Cardiac fibroblast (primary cell): ENCODE results near the gene MCMBP.
"Not testable (repeated sequence)": the region's sequence is repeated elsewhere in the genome, so short reads cannot be mapped to it uniquely, and the experiment has no call there.

Source experiments
- DNase-seq, 2 donors: peaks; one replicate each; pipeline versions ENCODE4 v3.0.0 to v3.0.0-alpha.2; 2010; ENCODE audit warnings: low read depth in 2 of 2
- H3K4me3 ChIP-seq, 2 donors: replicated peaks in 1 of 2; 1 replicate in 1 of 2; 2 replicates in 1 of 2; pipeline ENCODE4 v1.5.1; 2011; ENCODE audit warnings: low read depth in 2 of 2, low read length in 2 of 2, mild to moderate bottlenecking in 2 of 2, moderate library complexity in 1 of 2
- CTCF ChIP-seq: IDR thresholded peaks from one replicate; pipeline ENCODE4 v1.5.1; 2011; ENCODE audit warnings: low read depth, mild to moderate bottlenecking, low read length, inconsistent platforms

The MCMBP gene

GRCh38 chr10:119805702-119806230 lies 66.9 kb downstream of the MCMBP start:
- TF ChIP-seq CTCF = no peak
- H3K4me3 ChIP-seq = no peak overlapping the region
- DNase-seq = peak in 1 of 2 donors; percentile 6

GRCh38 chr10:119803264-119803663 lies 69.4 kb downstream of the MCMBP start:
- no peak for TF ChIP-seq CTCF
- DNase-seq = peak; percentile 15 to 74
- H3K4me3 ChIP-seq = no peak overlapping the region

- no peak for DNase-seq
- H3K4me3 ChIP-seq = no peak overlapping the region
- no peak for TF ChIP-seq CTCF
These were observed 70.6 kb downstream of the MCMBP start for GRCh38 chr10:119801998-119802538.

- H3K4me3 ChIP-seq = no peak overlapping the region
- DNase-seq = no peak
- no peak for TF ChIP-seq CTCF
These were observed 71.5 kb downstream of the MCMBP start for GRCh38 chr10:119801176-119801575.

GRCh38 chr10:119796039-119796438 lies 76.6 kb downstream of the MCMBP start:
- TF ChIP-seq CTCF = no peak
- no peak overlapping the region for H3K4me3 ChIP-seq
- DNase-seq = no peak

- DNase-seq, H3K4me3 ChIP-seq: not testable (repeated sequence)
These were observed 77.5 kb downstream of the MCMBP start for GRCh38 chr10:119795101-119795500.

- H3K4me3 ChIP-seq = no peak overlapping the region
- TF ChIP-seq CTCF = no peak
- DNase-seq = peak; percentile 33 to 78
These were observed 86.4 kb downstream of the MCMBP start for GRCh38 chr10:119786117-119786769.
